Measurements from ENCODE around the gene HLA-DMB. TPM values are rescaled to one million over a fixed set of nuclear protein-coding genes. Genes with fewer than 3 reads are reported as not detected.
A peak's percentile ranks its signal among the peaks of the same experiment; 100 is the strongest.

Gene HLA-DMB
- total RNA-seq, 1 experiment from 2014 or later = 1.7 TPM

GRCh38 chr6:32952817-32953739, 12.2 kb upstream of the HLA-DMB start, which contains the start of gene HLA-DMA:
HLA-DMA (minus strand) TSS chr6:32953097; CDS start chr6:32953036, 61 bp downstream.
- Mint-ChIP-seq H3K27ac (peak within 1 kb of the TSS; percentile 1 to 72 (median 71); a peak in 5 of 7 replicates), H3K4me3 (peak within 1 kb of the TSS in 1 of 2 experiments; percentile 18; a peak in 3 of 5 replicates), H3K9me3 (no peaks in the 10 kb centered on the region), H3K36me3 (ENCODE audit: insufficient read depth in 1 of 3, low read depth in 3 of 3) (no peaks in the 10 kb centered on the region), H3K27me3 (ENCODE audit: low read depth) (no peaks in the 10 kb centered on the region), H3K4me1 (peaks cover 16 to 18% of the 10 kb centered on the region in 2 experiments)
- no CpG with 5 or more reads among the region's 10 CpGs for WGBS (ENCODE audit: extremely low coverage, insufficient read length, low lambda C conversion rate)
- H2BK15ac ChIP-seq (ENCODE audit: low read depth, low read length) = no peak within 1 kb of the TSS
- no peaks in the 10 kb centered on the region for H3K23me2 ChIP-seq (ENCODE audit: insufficient read length, low read depth, low read length, poor library complexity, severe bottlenecking)
- no peak within 1 kb of the TSS for H4K8ac ChIP-seq (replicated peaks; ENCODE audit: insufficient read length, low read depth, low read length)
- no peak within 1 kb of the TSS for H4K91ac ChIP-seq (ENCODE audit: insufficient read length, low read depth, low read length)
- no peak within 1 kb of the TSS for H2AK5ac ChIP-seq (ENCODE audit: insufficient read length, low read length)
- H3T11ph ChIP-seq (ENCODE audit: low read length) = no peak within 1 kb of the TSS
- peak; percentile 97 for DNase-seq
- H3K4ac ChIP-seq (ENCODE audit: low read depth, low read length) = no peak within 1 kb of the TSS
- no peak within 1 kb of the TSS for H3K56ac ChIP-seq (ENCODE audit: insufficient read length, low read depth, low read length)
- H3K18ac ChIP-seq (ENCODE audit: insufficient read length, low read depth, low read length) = peak within 1 kb of the TSS; percentile 51
- H2BK120ac ChIP-seq (ENCODE audit: low read depth, low read length, poor library complexity, severe bottlenecking) = no peak within 1 kb of the TSS
- H3K4me2 ChIP-seq (ENCODE audit: insufficient read depth, insufficient read length, low read length) = peak within 1 kb of the TSS; percentile 48
- H3K27me3 ChIP-seq (ENCODE audit: insufficient read depth, low read length) = no peaks in the 10 kb centered on the region; the same call in 1 of the 2 replicates
- H3K14ac ChIP-seq (ENCODE audit: insufficient read depth, low read length) = no peak within 1 kb of the TSS
- H3K23ac ChIP-seq (ENCODE audit: insufficient read length, low read depth, low read length) = no peak within 1 kb of the TSS
- H3K4me1 ChIP-seq (ENCODE audit: insufficient read depth, low read length) = peaks cover 3% of the 10 kb centered on the region; the same call in 1 of the 2 replicates
- no peak within 1 kb of the TSS for H2BK20ac ChIP-seq (ENCODE audit: low read depth, low read length, poor library complexity, severe bottlenecking)
- H2BK5ac ChIP-seq (ENCODE audit: insufficient read length, low read length) = no peak within 1 kb of the TSS
- H3K79me2 ChIP-seq (ENCODE audit: insufficient read depth, low read length) = no peaks in the 10 kb centered on the region
- no peak within 1 kb of the TSS for H3K27ac ChIP-seq (ENCODE audit: insufficient read length, low read depth, low read length)
- H3K9ac ChIP-seq (ENCODE audit: extremely low read depth, insufficient read length, low read length) = no peak within 1 kb of the TSS
- H3K9me3 ChIP-seq (ENCODE audit: control insufficient read depth, low read depth, low read length) = no peaks in the 10 kb centered on the region
- H2AFZ ChIP-seq (ENCODE audit: low read length) = no peak within 1 kb of the TSS
- H4K5ac ChIP-seq (ENCODE audit: insufficient read length, low read depth, low read length) = no peak within 1 kb of the TSS
- H4K20me1 ChIP-seq (ENCODE audit: control insufficient read depth, insufficient read depth, insufficient read length) = no peaks in the 10 kb centered on the region
- TF ChIP-seq, protein P1, sequence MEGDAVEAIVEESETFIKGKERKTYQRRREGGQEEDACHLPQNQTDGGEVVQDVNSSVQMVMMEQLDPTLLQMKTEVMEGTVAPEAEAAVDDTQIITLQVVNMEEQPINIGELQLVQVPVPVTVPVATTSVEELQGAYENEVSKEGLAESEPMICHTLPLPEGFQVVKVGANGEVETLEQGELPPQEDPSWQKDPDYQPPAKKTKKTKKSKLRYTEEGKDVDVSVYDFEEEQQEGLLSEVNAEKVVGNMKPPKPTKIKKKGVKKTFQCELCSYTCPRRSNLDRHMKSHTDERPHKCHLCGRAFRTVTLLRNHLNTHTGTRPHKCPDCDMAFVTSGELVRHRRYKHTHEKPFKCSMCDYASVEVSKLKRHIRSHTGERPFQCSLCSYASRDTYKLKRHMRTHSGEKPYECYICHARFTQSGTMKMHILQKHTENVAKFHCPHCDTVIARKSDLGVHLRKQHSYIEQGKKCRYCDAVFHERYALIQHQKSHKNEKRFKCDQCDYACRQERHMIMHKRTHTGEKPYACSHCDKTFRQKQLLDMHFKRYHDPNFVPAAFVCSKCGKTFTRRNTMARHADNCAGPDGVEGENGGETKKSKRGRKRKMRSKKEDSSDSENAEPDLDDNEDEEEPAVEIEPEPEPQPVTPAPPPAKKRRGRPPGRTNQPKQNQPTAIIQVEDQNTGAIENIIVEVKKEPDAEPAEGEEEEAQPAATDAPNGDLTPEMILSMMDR (conservative IDR thresholded peaks at IDR 0.05) = peak; percentile 90
- H3K79me1 ChIP-seq (ENCODE audit: insufficient read depth, low read depth, low read length, poor library complexity, severe bottlenecking) = no peaks in the 10 kb centered on the region
- no peak within 1 kb of the TSS for H2BK12ac ChIP-seq (ENCODE audit: insufficient read length, low read depth, low read length)
